ENCODE data around the gene FAAP20.

Gene FAAP20

GRCh38 chr1:2196901-2197638 lies 2.5 kb upstream of the FAAP20 start:
- ATAC-seq, result no peak
- no peak for TF ChIP-seq ZFP3 (CRISPR knock-in tag; IDR thresholded peaks at IDR 0.05)
- TF ChIP-seq ZNF8 (CRISPR knock-in tag; IDR thresholded peaks at IDR 0.05), result no peak
- no peak for TF ChIP-seq ISL1 (CRISPR knock-in tag; IDR thresholded peaks at IDR 0.05)
- TF ChIP-seq, protein P1, sequence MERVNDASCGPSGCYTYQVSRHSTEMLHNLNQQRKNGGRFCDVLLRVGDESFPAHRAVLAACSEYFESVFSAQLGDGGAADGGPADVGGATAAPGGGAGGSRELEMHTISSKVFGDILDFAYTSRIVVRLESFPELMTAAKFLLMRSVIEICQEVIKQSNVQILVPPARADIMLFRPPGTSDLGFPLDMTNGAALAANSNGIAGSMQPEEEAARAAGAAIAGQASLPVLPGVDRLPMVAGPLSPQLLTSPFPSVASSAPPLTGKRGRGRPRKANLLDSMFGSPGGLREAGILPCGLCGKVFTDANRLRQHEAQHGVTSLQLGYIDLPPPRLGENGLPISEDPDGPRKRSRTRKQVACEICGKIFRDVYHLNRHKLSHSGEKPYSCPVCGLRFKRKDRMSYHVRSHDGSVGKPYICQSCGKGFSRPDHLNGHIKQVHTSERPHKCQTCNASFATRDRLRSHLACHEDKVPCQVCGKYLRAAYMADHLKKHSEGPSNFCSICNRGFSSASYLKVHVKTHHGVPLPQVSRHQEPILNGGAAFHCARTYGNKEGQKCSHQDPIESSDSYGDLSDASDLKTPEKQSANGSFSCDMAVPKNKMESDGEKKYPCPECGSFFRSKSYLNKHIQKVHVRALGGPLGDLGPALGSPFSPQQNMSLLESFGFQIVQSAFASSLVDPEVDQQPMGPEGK (CRISPR knock-in tag; IDR thresholded peaks at IDR 0.05; ENCODE audit: borderline replicate concordance), result no peak
- TF ChIP-seq ESRRG (CRISPR knock-in tag; IDR thresholded peaks at IDR 0.05), result no peak
- TF ChIP-seq ZC3H10 (CRISPR knock-in tag; IDR thresholded peaks at IDR 0.05), result no peak
- TF ChIP-seq CSDC2 (CRISPR knock-in tag; IDR thresholded peaks at IDR 0.05), result no peak
- TF ChIP-seq SNAI2 (CRISPR knock-in tag; IDR thresholded peaks at IDR 0.05), result no peak
- TF ChIP-seq PPARA (CRISPR knock-in tag; IDR thresholded peaks at IDR 0.05; ENCODE audit: borderline replicate concordance), result no peak
- TF ChIP-seq TCF4 (CRISPR knock-in tag; IDR thresholded peaks at IDR 0.05; ENCODE audit: borderline replicate concordance), result no peak
- TF ChIP-seq GLIS3 (CRISPR knock-in tag; IDR thresholded peaks at IDR 0.05), result no peak
- no peak for TF ChIP-seq BACH2 (CRISPR knock-in tag; IDR thresholded peaks at IDR 0.05; ENCODE audit: borderline replicate concordance)
- TF ChIP-seq POU6F1 (CRISPR knock-in tag; IDR thresholded peaks at IDR 0.05; ENCODE audit: borderline replicate concordance, low read depth), result no peak
- TF ChIP-seq OSR1 (CRISPR knock-in tag; IDR thresholded peaks at IDR 0.05), result no peak
- TF ChIP-seq ZNF565 (CRISPR knock-in tag; conservative IDR thresholded peaks at IDR 0.05; ENCODE audit: low read depth), result no peak
- no peak for TF ChIP-seq CREB5 (CRISPR knock-in tag; IDR thresholded peaks at IDR 0.05; ENCODE audit: low read depth)

- ATAC-seq, result no peak
- TF ChIP-seq TCF4 (CRISPR knock-in tag; IDR thresholded peaks at IDR 0.05; ENCODE audit: borderline replicate concordance), result no peak
- TF ChIP-seq ARNTL (CRISPR knock-in tag; IDR thresholded peaks at IDR 0.05; ENCODE audit: borderline replicate concordance, low read depth), result no peak
- no peak for TF ChIP-seq ZNF70 (CRISPR knock-in tag; IDR thresholded peaks at IDR 0.05)
- TF ChIP-seq ZNF565 (CRISPR knock-in tag; conservative IDR thresholded peaks at IDR 0.05; ENCODE audit: low read depth), result no peak
- no peak for TF ChIP-seq SNAI2 (CRISPR knock-in tag; IDR thresholded peaks at IDR 0.05)
- no peak for TF ChIP-seq ZFP3 (CRISPR knock-in tag; IDR thresholded peaks at IDR 0.05)
- no peak for TF ChIP-seq ZC3H10 (CRISPR knock-in tag; IDR thresholded peaks at IDR 0.05)
- no peak for TF ChIP-seq BACH2 (CRISPR knock-in tag; IDR thresholded peaks at IDR 0.05; ENCODE audit: borderline replicate concordance)
- TF ChIP-seq OSR1 (CRISPR knock-in tag; IDR thresholded peaks at IDR 0.05), result no peak
- no peak for TF ChIP-seq ISL1 (CRISPR knock-in tag; IDR thresholded peaks at IDR 0.05)
- no peak for TF ChIP-seq CSDC2 (CRISPR knock-in tag; IDR thresholded peaks at IDR 0.05)
- TF ChIP-seq PPARA (CRISPR knock-in tag; IDR thresholded peaks at IDR 0.05; ENCODE audit: borderline replicate concordance), result no peak
- TF ChIP-seq RARB (CRISPR knock-in tag; IDR thresholded peaks at IDR 0.05), result no peak
- no peak for TF ChIP-seq CSRNP3 (CRISPR knock-in tag; IDR thresholded peaks at IDR 0.05)
- TF ChIP-seq GLIS3 (CRISPR knock-in tag; IDR thresholded peaks at IDR 0.05), result no peak
- TF ChIP-seq ZNF8 (CRISPR knock-in tag; IDR thresholded peaks at IDR 0.05), result no peak
- no peak for TF ChIP-seq ESRRG (CRISPR knock-in tag; IDR thresholded peaks at IDR 0.05)
These were observed 1.2 kb upstream of the FAAP20 start for GRCh38 chr1:2195785-2196184.

DNA sequence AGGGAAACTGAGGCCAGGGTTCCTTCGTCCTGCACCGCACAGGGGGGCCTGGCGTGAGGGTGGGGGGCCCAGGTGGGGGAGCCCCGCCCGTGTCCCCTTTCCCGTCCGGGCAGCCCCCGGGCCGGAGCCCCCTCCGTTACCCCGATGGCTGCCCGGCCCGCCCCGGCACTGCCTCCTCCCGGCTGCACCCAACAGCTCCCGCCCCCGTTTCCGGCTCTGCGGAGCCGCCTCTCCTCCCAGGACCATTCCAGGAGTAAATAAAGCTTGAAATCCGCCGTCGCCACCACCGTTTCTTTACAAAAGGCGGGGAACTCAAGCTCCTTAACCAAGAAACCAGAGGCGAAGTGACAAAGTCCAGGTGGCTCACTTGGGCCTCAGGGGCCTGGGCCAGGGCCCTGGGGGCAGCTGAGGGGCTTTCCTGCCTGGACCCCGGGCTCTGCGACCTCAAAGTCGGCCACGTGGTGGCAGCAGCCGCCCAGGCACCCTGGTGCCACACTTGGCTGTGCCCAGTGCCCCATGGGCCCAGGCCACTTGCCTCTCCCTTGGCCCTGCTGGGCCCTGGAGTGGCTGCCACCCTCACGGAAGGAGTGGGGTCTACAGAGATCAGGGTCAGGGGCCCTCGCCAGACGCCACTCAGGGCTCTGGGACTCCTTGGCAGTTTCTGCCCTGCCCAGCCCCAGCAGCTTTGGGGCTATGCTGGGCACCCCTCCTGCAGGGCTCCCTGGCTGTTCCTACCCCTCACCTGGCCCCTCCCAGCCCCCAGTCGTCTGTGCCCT lies 514 bp upstream of the FAAP20 start:
- ATAC-seq, result peak; percentile 91
- TF ChIP-seq, protein P1 (CRISPR knock-in tag; IDR thresholded peaks at IDR 0.05; ENCODE audit: borderline replicate concordance), result peak; percentile 89
- no peak for TF ChIP-seq ZFP3 (CRISPR knock-in tag; IDR thresholded peaks at IDR 0.05)

Measured in SK-N-SH treated with all-trans-retinoic acid at 6 μM for 48 hours (cell line).